Limb (tissue), 2 donors: ENCODE results near the gene FBXO33.

Experiments
- DNase-seq, 2 donors: peaks; one replicate each; pipeline ENCODE4 v3.0.0-alpha.2; 2016; ENCODE audit errors: extremely low spot score in 2 of 2

Gene FBXO33

GRCh38 chr14:39432179-39432618 lies at the start of gene FBXO33:
FBXO33 (minus strand) TSS chr14:39432433; CDS start chr14:39432162, 271 bp downstream.
- peak; percentile 97 to 98 for DNase-seq

- no peak for DNase-seq
Observed at GRCh38 chr14:39474416-39474911, 42.2 kb upstream of the FBXO33 start.

- DNase-seq: no peak
Observed at GRCh38 chr14:39472078-39472477, 39.8 kb upstream of the FBXO33 start.

- peak in 1 of 2 donors; percentile 39 for DNase-seq
Observed at GRCh38 chr14:39469094-39469710, 37.0 kb upstream of the FBXO33 start.

GRCh38 chr14:39467889-39468524 lies 35.8 kb upstream of the FBXO33 start:
- no peak for DNase-seq

GRCh38 chr14:39459795-39460478 lies 27.7 kb upstream of the FBXO33 start:
- no peak for DNase-seq

- no peak for DNase-seq
Observed at GRCh38 chr14:39456702-39457250, 24.5 kb upstream of the FBXO33 start.

GRCh38 chr14:39454906-39455539 lies 22.8 kb upstream of the FBXO33 start:
- DNase-seq: no peak

- no peak for DNase-seq
Observed at GRCh38 chr14:39452680-39453079, 20.4 kb upstream of the FBXO33 start.

GRCh38 chr14:39451811-39452210 lies 19.6 kb upstream of the FBXO33 start:
- DNase-seq: no peak

- DNase-seq: no peak
Observed at GRCh38 chr14:39447175-39447661, 15.0 kb upstream of the FBXO33 start.

GRCh38 chr14:39446131-39446744 lies 14.0 kb upstream of the FBXO33 start:
- DNase-seq: no peak

- DNase-seq: no peak
Observed at GRCh38 chr14:39442293-39442692, 10.1 kb upstream of the FBXO33 start.

GRCh38 chr14:39441805-39442204 lies 9.6 kb upstream of the FBXO33 start:
- no peak for DNase-seq

- DNase-seq: no peak
Observed at GRCh38 chr14:39440975-39441374, 8.7 kb upstream of the FBXO33 start.

- DNase-seq: no peak
Observed at GRCh38 chr14:39435241-39435640, 3.0 kb upstream of the FBXO33 start.

- DNase-seq: no peak
Observed at GRCh38 chr14:39434401-39434800, 2.2 kb upstream of the FBXO33 start.

GRCh38 chr14:39433452-39433813 lies 1.2 kb upstream of the FBXO33 start:
- no peak for DNase-seq

- DNase-seq: peak; percentile 77 to 91
Observed at GRCh38 chr14:39432619-39433451, 602 bp upstream of the FBXO33 start.
